ENCODE results near the gene SLC23A1. TPM values are rescaled to one million over a fixed set of nuclear protein-coding genes. Genes with fewer than 3 reads are reported as not detected.
"Not testable (repeated sequence)": the region's sequence is repeated elsewhere in the genome, so short reads cannot be mapped to it uniquely, and the experiment has no call there.

SLC23A1 gene
- total and polyA plus RNA-seq, 7 donors: 0.03 TPM; not detected in 6

DNA sequence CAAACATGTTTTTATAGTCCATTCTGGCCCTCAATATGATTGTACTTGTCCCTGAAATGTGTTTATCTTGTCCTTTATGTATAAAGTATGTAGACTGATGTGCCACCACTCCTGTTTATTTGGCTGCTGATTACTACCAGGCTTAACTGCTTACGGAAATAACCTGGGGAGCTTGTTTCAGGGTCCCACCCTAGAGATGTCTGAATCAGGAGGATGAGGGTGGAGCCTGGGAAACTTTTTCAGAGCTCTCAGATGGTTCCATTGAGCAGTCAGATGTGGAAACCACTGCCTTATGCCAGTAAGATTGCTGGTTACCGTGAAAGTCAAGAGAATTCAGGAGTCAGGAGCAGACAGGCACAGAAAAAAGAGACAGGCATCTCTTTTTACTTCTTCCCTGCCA, 19.2 kb downstream of the SLC23A1 start:
- H3K4me1 ChIP-seq: peaks cover 10% of the 10 kb centered on the region
- 83 to 88% (median 84%) methylated on average over 2 of the region's 2 CpGs for WGBS, 3 donors
- intact Hi-C loops (cut with DNase I): no loop called here
- H3K4me3 ChIP-seq: no peak overlapping the region
- H3K9me3 ChIP-seq: no peaks in the 10 kb centered on the region
- no peak overlapping the region for H3K27ac ChIP-seq
- H3K36me3 ChIP-seq (ENCODE audit: insufficient read depth in 1 of 2, low read depth in 1 of 2): peaks cover 11 to 57% of the 10 kb centered on the region in 2 donors
- no peak for DNase-seq
- ATAC-seq: no peak
- H3K27me3 ChIP-seq (ENCODE audit: insufficient read depth in 3 of 3, low read length in 2 of 3): no peaks in the 10 kb centered on the region
- TF ChIP-seq, protein P1, sequence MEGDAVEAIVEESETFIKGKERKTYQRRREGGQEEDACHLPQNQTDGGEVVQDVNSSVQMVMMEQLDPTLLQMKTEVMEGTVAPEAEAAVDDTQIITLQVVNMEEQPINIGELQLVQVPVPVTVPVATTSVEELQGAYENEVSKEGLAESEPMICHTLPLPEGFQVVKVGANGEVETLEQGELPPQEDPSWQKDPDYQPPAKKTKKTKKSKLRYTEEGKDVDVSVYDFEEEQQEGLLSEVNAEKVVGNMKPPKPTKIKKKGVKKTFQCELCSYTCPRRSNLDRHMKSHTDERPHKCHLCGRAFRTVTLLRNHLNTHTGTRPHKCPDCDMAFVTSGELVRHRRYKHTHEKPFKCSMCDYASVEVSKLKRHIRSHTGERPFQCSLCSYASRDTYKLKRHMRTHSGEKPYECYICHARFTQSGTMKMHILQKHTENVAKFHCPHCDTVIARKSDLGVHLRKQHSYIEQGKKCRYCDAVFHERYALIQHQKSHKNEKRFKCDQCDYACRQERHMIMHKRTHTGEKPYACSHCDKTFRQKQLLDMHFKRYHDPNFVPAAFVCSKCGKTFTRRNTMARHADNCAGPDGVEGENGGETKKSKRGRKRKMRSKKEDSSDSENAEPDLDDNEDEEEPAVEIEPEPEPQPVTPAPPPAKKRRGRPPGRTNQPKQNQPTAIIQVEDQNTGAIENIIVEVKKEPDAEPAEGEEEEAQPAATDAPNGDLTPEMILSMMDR (IDR thresholded peaks at IDR 0.05): no peak

- TF ChIP-seq, protein P1 (IDR thresholded peaks at IDR 0.05): no peak
- Histone ChIP-seq H3K27me3 (ENCODE audit: insufficient read depth in 3 of 3, low read length in 2 of 3) (no peaks in the 10 kb centered on the region), H3K9me3 (no peaks in the 10 kb centered on the region), H3K36me3 (ENCODE audit: insufficient read depth in 1 of 2, low read depth in 1 of 2) (peaks cover 11 to 37% of the 10 kb centered on the region in 2 donors), H3K4me3 (no peak overlapping the region), H3K27ac (no peak overlapping the region), H3K4me1 (peaks cover 6% of the 10 kb centered on the region)
- intact Hi-C loops (cut with DNase I): no loop called here
- WGBS, 3 donors: 82 to 89% (median 83%) methylated on average over 6 of the region's 6 CpGs
- no peak for ATAC-seq
- DNase-seq: no peak
These were observed 21.2 kb downstream of the SLC23A1 start for GRCh38 chr5:139361835-139362429.

GRCh38 chr5:139360384-139360783, 22.7 kb downstream of the SLC23A1 start:
- Histone ChIP-seq H3K27me3 (ENCODE audit: insufficient read depth in 3 of 3, low read length in 2 of 3) (no peaks in the 10 kb centered on the region), H3K27ac (no peak overlapping the region), H3K4me1 (peaks cover 6% of the 10 kb centered on the region), H3K4me3 (no peak overlapping the region), H3K9me3 (no peaks in the 10 kb centered on the region), H3K36me3 (ENCODE audit: insufficient read depth in 1 of 2, low read depth in 1 of 2) (peaks cover 0 to 21% of the 10 kb centered on the region in 2 donors)
- DNase-seq: no peak
- ATAC-seq: no peak
- 91 to 99% (median 94%) methylated on average over 4 of the region's 4 CpGs for WGBS, 3 donors
- TF ChIP-seq, protein P1 (IDR thresholded peaks at IDR 0.05): no peak
- intact Hi-C loops (cut with DNase I): no loop called here

GRCh38 chr5:139358064-139358463, 25.0 kb downstream of the SLC23A1 start:
- TF ChIP-seq, protein P1 (IDR thresholded peaks at IDR 0.05): no peak
- H3K27ac ChIP-seq: no peak overlapping the region
- no peaks in the 10 kb centered on the region for H3K9me3 ChIP-seq
- peaks cover 6% of the 10 kb centered on the region for H3K4me1 ChIP-seq
- H3K27me3 ChIP-seq (ENCODE audit: insufficient read depth in 3 of 3, low read length in 2 of 3): no peaks in the 10 kb centered on the region
- H3K36me3 ChIP-seq (ENCODE audit: insufficient read depth in 1 of 2, low read depth in 1 of 2): no peaks in the 10 kb centered on the region
- intact Hi-C loops (cut with DNase I): no loop called here
- ATAC-seq (peak in 1 of 4 donors; percentile 22), DNase-seq (no peak)
- H3K4me3 ChIP-seq: no peak overlapping the region

DNA sequence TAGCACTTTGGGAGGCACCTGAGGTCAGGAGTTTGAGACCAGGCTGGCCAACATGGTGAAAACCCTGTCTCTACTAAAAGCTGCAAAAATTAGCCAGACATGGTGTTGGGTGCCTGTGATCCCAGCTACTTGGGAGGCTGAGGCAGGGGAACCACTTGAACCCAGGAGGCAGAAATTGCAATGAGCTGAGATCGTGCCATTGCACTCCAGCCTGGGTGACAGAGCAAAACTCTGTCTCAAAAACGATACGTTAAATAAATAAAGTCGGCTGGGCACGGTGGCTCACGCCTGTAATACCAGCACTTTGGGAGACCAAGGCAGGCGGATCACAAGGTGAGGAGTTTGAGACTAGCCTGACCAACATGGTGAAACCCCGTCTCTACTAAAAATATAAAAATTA, 27.2 kb downstream of the SLC23A1 start:
- 95 to 97% (median 96%) methylated on average over 8 of the region's 8 CpGs for WGBS, 3 donors
- DNase-seq; H3K27ac ChIP-seq; intact Hi-C loops (cut with DNase I); ATAC-seq; H3K36me3 ChIP-seq (ENCODE audit: insufficient read depth in 1 of 2, low read depth in 1 of 2); H3K27me3 ChIP-seq (ENCODE audit: insufficient read depth in 3 of 3, low read length in 2 of 3); H3K4me3 ChIP-seq; H3K9me3 ChIP-seq: not testable (repeated sequence)
- H3K4me1 ChIP-seq: peaks cover 21% of the 10 kb centered on the region

Measured in psoas muscle (tissue), 8 donors.